HG03469 (cell line): Measurements from ENCODE around the gene MAPT.

Experiments
- ATAC-seq: cut with Tn5 transposase; IDR thresholded peaks from one replicate; pipeline ENCODE4 v1.9.1; 2021; ENCODE audit warnings: mild to moderate bottlenecking, moderate library complexity, moderate number of reproducible peaks; ENCODE audit not compliant: unreplicated experiment

Gene MAPT

GRCh38 chr17:45985447-45985846 lies 91.1 kb downstream of the MAPT start:
- ATAC-seq: no peak

- ATAC-seq: no peak
These were observed 91.7 kb downstream of the MAPT start for GRCh38 chr17:45986056-45986455.

- no peak for ATAC-seq
These were observed 93.4 kb downstream of the MAPT start for GRCh38 chr17:45987706-45988105.

- ATAC-seq: no peak
These were observed 95.4 kb downstream of the MAPT start for GRCh38 chr17:45989759-45990158.

GRCh38 chr17:45990886-45991285 lies 96.5 kb downstream of the MAPT start:
- ATAC-seq: no peak

- ATAC-seq: no peak
These were observed 97.0 kb downstream of the MAPT start for GRCh38 chr17:45991341-45991740.

GRCh38 chr17:45992175-45992574 lies 97.8 kb downstream of the MAPT start:
- ATAC-seq: no peak

GRCh38 chr17:45992904-45993303 lies 98.5 kb downstream of the MAPT start:
- ATAC-seq: no peak

- no peak for ATAC-seq
These were observed 99.7 kb downstream of the MAPT start for GRCh38 chr17:45993962-45994627.

GRCh38 chr17:45994987-45995386 lies 100.6 kb downstream of the MAPT start:
- ATAC-seq: no peak

- no peak for ATAC-seq
These were observed 101.4 kb downstream of the MAPT start for GRCh38 chr17:45995627-45996270.

- ATAC-seq: no peak
These were observed 102.1 kb downstream of the MAPT start for GRCh38 chr17:45996282-45996937.

- no peak for ATAC-seq
These were observed 102.8 kb downstream of the MAPT start for GRCh38 chr17:45997166-45997565.

- no peak for ATAC-seq
These were observed 103.3 kb downstream of the MAPT start for GRCh38 chr17:45997624-45998023.

- no peak for ATAC-seq
These were observed 104.9 kb downstream of the MAPT start, which contains the start of gene STH for GRCh38 chr17:45998987-45999899. STH (plus strand) TSS chr17:45999250; CDS start chr17:45999280, 30 bp downstream.

GRCh38 chr17:45999900-46000290 lies 105.5 kb downstream of the MAPT start:
- no peak for ATAC-seq

GRCh38 chr17:46000292-46000691 lies 105.9 kb downstream of the MAPT start:
- no peak for ATAC-seq

- no peak for ATAC-seq
These were observed 106.4 kb downstream of the MAPT start for GRCh38 chr17:46000757-46001156.

GRCh38 chr17:46001390-46002310 lies 107.3 kb downstream of the MAPT start:
- ATAC-seq: no peak
